HepG2 (cell line): ENCODE measurements around the gene EXOSC7. TPM values are rescaled to one million over a fixed set of nuclear protein-coding genes. Genes with fewer than 3 reads are reported as not detected.

Source experiments
- ATAC-seq: fragments of 200-7000 bp; cut with Tn5 transposase; 3 replicates; pipeline ENCODE4 v1.9.1; 2020; ENCODE audit warnings: mild to moderate bottlenecking, moderate library complexity
- BruUV-seq: library from RNA; stranded (reverse); fragments of 400-500 nt; replicated peaks from 2 replicates; lab custom pipeline; 2021; lab: Mats Ljungman, UMichigan
- CTCF ChIA-PET: fragments of 300-600 bp; formaldehyde crosslinking; extraction: SDS; loops from one replicate; lab custom pipeline; 2021; ENCODE audit warnings: low total read pairs, inconsistent platforms, low intra/inter-chr PET ratio; lab: Yijun Ruan, JAX
- POLR2A ChIA-PET: fragments of 350-600 bp; sonication (Branson Sonifier 250); formaldehyde crosslinking; loops from one replicate; lab custom pipeline; 2020; ENCODE audit warnings: antibody characterized with exemption, inconsistent platforms; lab: Yijun Ruan, JAX
- DNase-seq: peaks from one replicate; pipeline ENCODE4 v3.0.0-alpha.2; 2015; ENCODE audit warnings: low spot score
- FAIRE-seq: peaks from 3 replicates; lab custom pipeline; 2011; peaks lifted over from hg19 to GRCh38; lab: Jason Lieb, UNC
- H2AFZ ChIP-seq: one replicate; pipeline ENCODE4 v1.6.1; 2011; ENCODE audit warnings: low read length, inconsistent platforms
- H3K27ac ChIP-seq: fragments of 300-600 bp; 3 replicates; pipeline ENCODE4 v1.8.0; 2011; ENCODE audit warnings: mixed run types, mild to moderate bottlenecking, mixed read lengths, low read length, inconsistent platforms; ENCODE audit not compliant: insufficient read depth; ENCODE audit errors: extremely low read length
- H3K27me3 ChIP-seq, 2 experiments: fragments of 200-600 bp in 1 of 2; 2 replicates in 1 of 2; 3 replicates in 1 of 2; pipeline versions ENCODE4 v1.6.0 to v1.8.0; 2011; ENCODE audit warnings: low read length in 2 of 2, mild to moderate bottlenecking in 2 of 2, moderate library complexity in 2 of 2, inconsistent platforms in 1 of 2; ENCODE audit not compliant: insufficient read depth in 2 of 2, control insufficient read depth in 1 of 2
- H3K36me3 ChIP-seq, 2 experiments: fragments of 200-600 bp in 1 of 2; replicated peaks in 1 of 2; 2 replicates in 1 of 2; 3 replicates in 1 of 2; pipeline versions ENCODE4 v1.5.1 to v1.8.0; 2011; ENCODE audit warnings: low read length in 2 of 2, inconsistent platforms in 1 of 2; ENCODE audit not compliant: insufficient read depth in 2 of 2, control insufficient read depth in 1 of 2
- H3K4me1 ChIP-seq: 2 replicates; pipeline ENCODE4 v1.5.1; 2012; ENCODE audit warnings: low read length, inconsistent platforms; ENCODE audit not compliant: insufficient read depth
- H3K4me2 ChIP-seq: 2 replicates; pipeline ENCODE4 v1.6.0; 2011; ENCODE audit warnings: low read depth, low read length, inconsistent platforms
- H3K4me3 ChIP-seq, 3 experiments: fragments of 200-600 bp in 1 of 3; sonication (generic), shearing (Covaris generic) in 1 of 3; replicated peaks in 1 of 3; 2 replicates each; pipeline ENCODE4 v1.5.1; 2011 to 2016; ENCODE audit warnings: low read length in 3 of 3, inconsistent platforms in 2 of 3, low read depth in 2 of 3, mild to moderate bottlenecking in 2 of 3, control low read depth in 1 of 3, mixed read lengths in 1 of 3; ENCODE audit not compliant: insufficient read depth in 1 of 3
- H3K79me2 ChIP-seq: one replicate; pipeline ENCODE4 v1.6.1; 2011; ENCODE audit warnings: low read length, inconsistent platforms; ENCODE audit not compliant: insufficient read depth
- H3K9ac ChIP-seq: 2 replicates; pipeline ENCODE4 v1.6.0; 2011; ENCODE audit warnings: mild to moderate bottlenecking, low read depth, low read length, inconsistent platforms; ENCODE audit not compliant: insufficient read depth
- H3K9me3 ChIP-seq: 2 replicates; pipeline ENCODE4 v1.5.1; 2012; ENCODE audit warnings: mild to moderate bottlenecking, low read length
- H4K20me1 ChIP-seq: 2 replicates; pipeline ENCODE4 v1.6.0; 2011; ENCODE audit warnings: inconsistent platforms, mild to moderate bottlenecking, low read length, moderate library complexity; ENCODE audit not compliant: insufficient read depth
- CREB1 ChIP-seq, 2 experiments: fragments of 450-650 bp in 1 of 2; IDR thresholded peaks; 2 replicates each; pipeline ENCODE4 v1.6.1; 2016 to 2017; ENCODE audit warnings: control low read depth in 1 of 2, mild to moderate bottlenecking in 1 of 2, missing compliant biosample characterization in 1 of 2, missing genetic modification characterization in 1 of 2
- GATAD1 ChIP-seq: IDR thresholded peaks from 2 replicates; pipeline ENCODE4 v1.6.1; 2016; ENCODE audit warnings: missing genetic modification reagents, missing compliant biosample characterization
- HMGXB3 ChIP-seq: sonication (generic); formaldehyde crosslinking; IDR thresholded peaks from 2 replicates; pipeline ENCODE4 v1.4.0; 2020; ENCODE audit warnings: missing genetic modification reagents, borderline replicate concordance
- KDM1A ChIP-seq: IDR thresholded peaks from 2 replicates; pipeline ENCODE4 v1.6.1; 2016; ENCODE audit warnings: missing compliant biosample characterization
- NR2F1 ChIP-seq, 2 experiments: fragments of 450-650 bp in 1 of 2; formaldehyde crosslinking in 1 of 2; IDR thresholded peaks; 2 replicates each; pipeline versions ENCODE4 v1.5.0 to v1.6.1; 2016 to 2020; ENCODE audit warnings: mild to moderate bottlenecking in 1 of 2, missing compliant biosample characterization in 1 of 2, missing genetic modification reagents in 1 of 2, moderate library complexity in 1 of 2
- RERE ChIP-seq: IDR thresholded peaks from 2 replicates; pipeline ENCODE4 v1.6.1; 2016; ENCODE audit warnings: low read depth, missing genetic modification reagents, missing compliant biosample characterization
- TAF15 ChIP-seq: fragments of 200-400 bp; formaldehyde crosslinking; IDR thresholded peaks from one replicate; pipeline ENCODE4 v1.6.1; 2018; ENCODE audit warnings: mild to moderate bottlenecking, low read depth, low read length; ENCODE audit not compliant: poor library complexity, severe bottlenecking
- ZNF232 ChIP-seq: sonication (generic); formaldehyde crosslinking; IDR thresholded peaks from 2 replicates; pipeline ENCODE4 v1.4.0; 2020; ENCODE audit warnings: missing genetic modification reagents, borderline replicate concordance
- WGBS: methylation state at CpG from one replicate; pipeline ENCODE4 v1.1.6; 2017; ENCODE audit warnings: low lambda C conversion rate; 5-methylcytosine and 5-hydroxymethylcytosine counted together
- in situ Hi-C: cut with HindIII; loops from 2 replicates; pipeline ENCODE4 v1.10.0; 2017; ENCODE audit warnings: low pct_unique_long_range_greater_than_20kb; ENCODE audit not compliant: extremely low pct_ligation_motif_present
- intact Hi-C: fragments of 100-400 bp; cut with micrococcal nuclease; formaldehyde crosslinking; loops from one replicate; pipeline ENCODE4 v1.10.0; 2022; ENCODE audit not compliant: unreplicated experiment
- polyA plus RNA-seq, 8 experiments: library from polyadenylated mRNA; depleted of rRNA in 3 of 8; stranded (reverse) in 7 of 8; unstranded in 1 of 8; fragments of >200 nt; fragmentation: Illumina TruSeq in 4 of 8; extraction: Trizol in 4 of 8; gene quantifications; 2 replicates each; pipeline versions ENCODE4 v1.2.1 to v1.2.3, GENCODE V29; 2011 to 2016; ENCODE audit warnings: low read depth in 4 of 8, missing spikeins in 1 of 8, mixed read lengths in 1 of 8; ENCODE audit not compliant: insufficient read depth in 1 of 8
- total RNA-seq, 5 experiments: library from RNA; depleted of rRNA; stranded (reverse); fragments of >200 nt; fragmentation: Illumina TruSeq; extraction: Trizol; gene quantifications; 2 replicates each; pipeline ENCODE4 v1.2.3, GENCODE V29; 2016; ENCODE audit warnings: low read depth in 1 of 5

The EXOSC7 gene
- total and polyA plus RNA-seq, 2 of the 13 experiments (the other 11 are each of a cell fraction or from before 2014, with no cell fraction given) = 68.3 to 74.7 TPM

GRCh38 chr3:45057557-45057956 lies 81.5 kb downstream of the EXOSC7 start:
- intact Hi-C loops (no loop called here), in situ Hi-C loops (no loop called here)
- Histone ChIP-seq H3K27me3 (peaks cover 0 to 1% of the 10 kb centered on the region in 2 experiments; a peak in 2 of 5 replicates), H3K4me3 (no peak overlapping the region), H3K36me3 (no peaks in the 10 kb centered on the region), H3K4me2 (no peak overlapping the region), H3K27ac (no peak overlapping the region), H3K9me3 (no peaks in the 10 kb centered on the region), H4K20me1 (no peaks in the 10 kb centered on the region), H3K79me2 (no peaks in the 10 kb centered on the region), H2AFZ (no peak overlapping the region), H3K4me1 (peaks cover 9% of the 10 kb centered on the region; the same call in 1 of the 2 replicates), H3K9ac (no peak overlapping the region)
- BruUV-seq = no TSS peak
- ATAC-seq = no peak
- ChIA-PET POLR2A (no interaction called here), CTCF (no interaction called here)
- TF ChIP-seq HMGXB3 (CRISPR knock-in tag) = no peak
- peak; percentile 41; the same call in 1 of the 2 replicates for TF ChIP-seq CREB1 (IDR thresholded peaks at IDR 0.05)
- no peak for TF ChIP-seq CREB1 (CRISPR knock-in tag; IDR thresholded peaks at IDR 0.05)
- WGBS = 21% methylated on average over 3 of the region's 3 CpGs
- no peak for DNase-seq
- FAIRE-seq = no peak

- Histone ChIP-seq H4K20me1 (no peaks in the 10 kb centered on the region), H3K4me1 (peaks cover 9% of the 10 kb centered on the region; the same call in 1 of the 2 replicates), H3K9me3 (no peaks in the 10 kb centered on the region), H2AFZ (no peak overlapping the region), H3K27me3 (no peaks in the 10 kb centered on the region; a peak in 1 of 5 replicates), H3K36me3 (no peaks in the 10 kb centered on the region), H3K4me3 (no peak overlapping the region), H3K9ac (no peak overlapping the region), H3K79me2 (no peaks in the 10 kb centered on the region), H3K4me2 (no peak overlapping the region), H3K27ac (no peak overlapping the region)
- no peak for DNase-seq
- 49% methylated on average over 2 of the region's 2 CpGs for WGBS
- intact Hi-C loops (no loop called here), in situ Hi-C loops (no loop called here)
- CTCF ChIA-PET = no interaction called here
- POLR2A ChIA-PET = no interaction called here
- FAIRE-seq = no peak
- ATAC-seq = no peak
- no TSS peak for BruUV-seq
- TF ChIP-seq GATAD1 (no peak), KDM1A (no peak), RERE (CRISPR knock-in tag) (no peak), ZNF232 (no peak), NR2F1 (CRISPR knock-in tag; IDR thresholded peaks at IDR 0.05) (no peak), TAF15 (no peak)
These were observed 83.1 kb downstream of the EXOSC7 start for GRCh38 chr3:45059132-45059531.
